GM19324 (cell line): ENCODE results near the gene MSN.
"Not testable (repeated sequence)": the region's sequence is repeated elsewhere in the genome, so short reads cannot be mapped to it uniquely, and the experiment has no call there.

Experiments used
- ATAC-seq: cut with Tn5 transposase; IDR thresholded peaks from one replicate; pipeline ENCODE4 v1.9.1; 2021; ENCODE audit warnings: mild to moderate bottlenecking, moderate library complexity; ENCODE audit not compliant: unreplicated experiment, low FRiP score

Gene MSN

DNA sequence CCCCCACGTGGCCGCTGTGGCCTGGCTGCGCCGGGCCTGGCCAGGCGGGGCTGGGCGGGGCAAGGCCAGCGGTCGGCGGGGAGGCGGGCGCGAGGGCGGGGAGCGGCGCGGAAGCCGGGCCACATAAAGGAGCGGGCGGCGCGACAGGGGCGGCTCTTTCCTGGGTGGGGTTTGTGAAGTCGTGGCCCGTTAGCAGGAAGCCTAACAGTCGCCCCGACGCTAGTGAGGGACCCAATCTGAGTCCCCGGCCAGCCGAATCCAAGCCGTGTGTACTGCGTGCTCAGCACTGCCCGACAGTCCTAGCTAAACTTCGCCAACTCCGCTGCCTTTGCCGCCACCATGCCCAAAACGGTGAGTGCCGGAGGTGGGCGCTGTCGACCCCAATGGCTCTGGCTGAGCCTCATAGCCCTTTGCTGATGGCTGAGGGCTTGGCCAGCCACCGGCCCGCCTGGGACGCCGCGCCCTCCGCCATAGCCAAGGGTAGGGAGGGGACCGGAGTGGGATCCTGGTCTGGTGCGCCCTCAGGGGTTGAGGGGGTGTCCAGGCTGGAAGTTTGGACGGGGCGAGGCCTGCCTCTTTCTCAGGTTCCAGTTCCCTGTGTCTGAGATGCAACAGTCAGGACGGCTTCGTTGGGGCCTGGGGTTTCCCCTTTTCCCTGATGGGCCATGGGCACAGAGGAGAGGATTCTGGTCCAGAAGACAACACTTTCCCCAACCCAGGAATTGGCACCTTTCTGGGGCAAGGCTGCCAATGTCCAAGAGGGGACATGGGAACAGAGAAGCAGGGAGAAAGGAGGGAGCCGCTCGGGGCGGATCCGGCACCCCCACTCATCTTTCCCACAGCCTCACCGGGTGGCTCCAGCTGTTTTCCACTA, at the start of gene MSN:
Gene MSN (plus strand): TSS at position 152 of the 874 bp plus-strand sequence. CDS start 188 bp downstream, at position 340.
- peak; percentile 86 for ATAC-seq

DNA sequence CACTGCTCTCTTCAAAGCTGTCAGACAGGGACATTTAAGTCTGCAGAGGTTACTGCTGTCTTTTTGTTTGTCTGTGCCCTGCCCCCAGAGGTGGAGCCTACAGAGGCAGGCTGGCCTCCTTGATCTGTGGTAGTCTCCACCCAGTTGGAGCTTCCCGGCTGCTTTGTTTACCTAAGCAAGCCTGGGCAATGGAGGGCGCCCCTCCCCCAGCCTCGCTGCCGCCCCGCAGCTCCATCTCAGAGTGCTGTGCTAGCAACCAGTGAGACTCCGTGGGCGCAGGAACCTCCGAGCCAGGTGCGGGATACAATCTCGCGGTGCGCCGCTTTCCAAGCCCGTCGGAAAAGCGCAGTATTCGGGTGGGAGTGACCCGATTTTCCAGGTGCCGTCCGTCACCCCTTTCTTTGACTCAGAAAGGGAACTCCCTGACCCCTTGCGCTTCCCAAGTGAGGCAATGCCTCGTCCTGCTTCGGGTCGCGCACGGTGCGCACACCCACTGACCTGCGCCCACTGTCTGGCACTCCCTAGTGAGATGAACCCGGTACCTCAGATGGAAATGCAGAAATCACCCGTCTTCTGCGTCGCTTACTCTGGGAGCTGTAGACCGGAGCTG, 47.3 kb upstream of the MSN start:
- not testable (repeated sequence) for ATAC-seq

DNA sequence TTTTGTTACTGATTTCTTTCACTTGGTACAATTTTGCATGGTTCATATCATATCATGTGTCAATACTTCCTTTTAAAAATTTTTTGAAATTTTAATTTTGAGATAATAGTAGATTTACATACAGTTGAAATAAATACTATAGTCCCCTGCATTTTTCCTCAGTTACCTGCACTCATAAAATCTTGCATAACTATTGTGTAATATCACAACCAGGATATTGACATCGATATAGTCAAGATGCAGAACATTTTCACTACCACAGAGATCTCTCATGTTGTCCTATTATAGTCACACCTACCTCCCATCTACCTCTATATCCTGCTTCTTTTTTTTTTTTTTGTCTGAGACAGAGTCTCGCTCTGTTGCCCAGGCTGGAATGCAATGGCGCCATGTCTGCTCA, 36.7 kb upstream of the MSN start:
- ATAC-seq: no peak

DNA sequence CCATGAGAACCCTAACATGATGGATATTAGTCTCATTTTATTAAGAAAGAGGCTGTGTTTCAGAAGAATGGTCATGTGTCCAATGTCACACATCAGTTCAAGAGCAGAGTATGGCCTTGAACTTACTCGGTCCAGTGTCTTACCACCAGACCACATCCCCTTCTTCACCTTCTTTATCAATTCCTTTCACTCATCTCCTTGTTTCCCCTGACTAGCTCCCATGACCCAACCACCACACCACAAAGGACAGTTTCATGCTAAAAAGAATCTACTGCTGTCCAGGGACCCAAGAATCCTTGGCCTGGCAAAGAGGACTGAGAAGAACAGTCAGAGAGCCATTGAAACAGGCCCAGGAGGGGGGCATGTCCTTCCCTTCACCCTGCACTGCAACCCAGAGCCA, 33.6 kb upstream of the MSN start:
- no peak for ATAC-seq

DNA sequence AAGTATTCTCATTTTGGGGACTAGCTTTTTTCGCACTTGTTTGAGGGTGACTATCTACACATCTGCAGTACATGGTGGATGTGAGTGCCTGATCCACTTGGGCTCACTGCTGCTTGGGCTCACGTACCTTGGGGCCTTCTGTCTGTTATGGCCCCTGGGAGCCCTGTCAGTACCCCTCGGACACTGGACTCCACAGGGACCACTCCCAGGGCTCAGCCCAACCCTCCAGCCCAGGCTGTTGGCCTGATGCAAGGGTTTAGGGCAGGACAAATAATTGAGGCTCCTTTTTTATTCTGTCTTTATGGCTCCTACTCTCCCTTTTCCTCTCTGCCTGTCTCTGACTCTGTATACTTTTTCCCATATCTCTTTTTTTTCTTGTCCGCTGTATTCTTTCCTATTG, 32.7 kb upstream of the MSN start:
- no peak for ATAC-seq

DNA sequence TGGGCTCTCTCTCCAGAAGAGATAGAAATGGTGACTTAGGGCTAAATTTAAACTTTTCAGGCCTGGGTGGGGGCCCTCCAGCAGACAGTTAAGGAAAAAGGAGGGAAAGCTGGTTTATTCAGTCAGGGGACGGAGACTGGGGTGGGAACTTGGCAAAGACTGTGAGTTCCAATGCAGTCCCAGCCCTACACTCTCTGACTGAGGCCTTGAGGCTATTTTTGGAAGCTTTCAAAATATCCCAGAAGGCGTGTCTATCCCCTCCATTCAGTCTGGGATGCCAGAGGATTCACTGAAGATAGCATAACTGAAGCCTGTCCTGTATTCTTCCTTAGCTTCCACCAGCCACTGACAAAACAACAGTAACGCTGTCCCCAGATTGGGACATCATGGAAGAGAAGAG, 32.1 kb upstream of the MSN start:
- no peak for ATAC-seq

DNA sequence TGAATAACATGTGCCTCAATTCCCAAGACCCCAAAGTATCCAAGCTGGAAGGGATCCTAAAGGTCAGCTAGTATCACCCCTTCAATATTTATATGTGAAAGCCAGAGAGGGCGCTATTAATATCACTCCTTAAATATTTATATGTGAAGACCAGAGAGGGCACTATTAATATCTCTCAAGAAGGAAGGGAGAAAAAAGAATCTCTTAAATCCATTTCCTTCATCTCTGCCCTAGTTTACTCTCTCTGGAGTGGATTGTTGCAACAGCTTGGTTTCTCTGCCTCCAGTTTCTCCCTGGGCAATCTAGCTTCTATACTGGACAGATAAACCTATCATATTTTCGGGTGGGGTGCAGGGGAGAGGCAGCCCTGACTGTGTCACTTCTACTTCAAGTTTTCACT, 31.6 kb upstream of the MSN start:
- ATAC-seq: no peak

DNA sequence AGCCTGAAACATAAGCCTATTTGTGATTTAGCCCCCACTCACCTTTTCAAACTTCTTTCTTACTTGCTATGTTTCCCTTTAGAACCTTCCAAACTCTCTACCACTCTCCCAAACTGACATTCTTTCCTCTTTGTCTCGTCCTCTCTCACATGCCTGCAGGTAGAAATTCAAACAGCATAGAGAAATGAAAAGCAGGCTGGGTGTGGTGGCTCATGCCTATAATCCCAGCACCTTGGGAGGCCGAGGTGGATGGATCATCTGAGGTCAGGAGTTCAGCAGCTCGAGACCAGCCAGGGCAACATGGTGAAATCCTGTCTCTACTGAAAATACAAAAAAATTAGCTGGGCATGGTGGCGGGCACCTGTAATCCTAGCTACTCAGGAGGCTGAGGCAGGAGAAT, 31.2 kb upstream of the MSN start:
- ATAC-seq: not testable (repeated sequence)

DNA sequence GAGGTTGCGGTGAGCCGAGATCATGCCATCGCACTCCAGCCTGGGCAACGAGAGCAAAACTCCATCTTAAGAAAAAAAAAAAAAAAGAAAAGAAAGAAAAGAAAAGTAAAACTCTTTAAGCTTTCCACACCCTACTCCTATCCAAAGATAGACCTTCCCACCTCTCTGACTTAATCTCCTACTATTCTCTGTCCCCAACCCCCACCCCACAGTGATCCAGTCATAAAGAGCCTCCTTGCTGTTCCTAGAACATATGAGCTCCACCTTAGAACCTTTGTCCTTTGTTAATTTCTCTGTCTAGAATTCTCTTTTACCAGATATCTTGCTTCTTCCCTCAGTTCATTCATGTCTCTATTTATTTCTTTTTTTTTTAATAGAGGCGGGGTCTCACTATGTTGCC, 30.1 kb upstream of the MSN start:
- no peak for ATAC-seq

DNA sequence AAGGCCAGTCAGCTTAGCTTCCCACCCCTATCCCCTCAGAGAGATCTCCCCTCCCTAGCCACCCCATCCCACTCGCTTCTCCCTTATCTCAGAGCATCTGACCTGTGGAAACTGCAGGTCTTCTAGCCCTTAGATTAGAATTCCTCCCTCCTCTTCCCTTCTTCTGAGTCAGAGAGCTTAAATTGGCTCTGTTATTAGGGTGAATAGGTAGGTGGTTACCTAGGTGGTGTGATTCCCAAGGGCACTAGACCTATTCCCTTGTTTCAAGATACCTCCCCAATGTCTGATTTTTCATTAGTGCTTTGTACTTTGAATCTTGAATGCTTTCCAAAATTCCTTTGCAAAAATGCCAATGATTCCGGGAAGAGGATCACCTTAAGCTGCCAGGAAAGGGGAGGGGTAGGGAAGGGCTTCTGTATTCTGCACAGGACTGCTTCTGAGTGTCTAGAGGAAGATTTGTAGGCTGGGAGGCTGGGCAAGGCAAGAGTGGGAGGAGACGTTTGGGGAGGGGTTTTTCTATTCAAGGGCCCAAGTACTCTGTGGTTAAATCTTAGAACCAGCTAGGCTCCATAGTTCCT, 24.5 kb upstream of the MSN start:
- ATAC-seq: no peak

DNA sequence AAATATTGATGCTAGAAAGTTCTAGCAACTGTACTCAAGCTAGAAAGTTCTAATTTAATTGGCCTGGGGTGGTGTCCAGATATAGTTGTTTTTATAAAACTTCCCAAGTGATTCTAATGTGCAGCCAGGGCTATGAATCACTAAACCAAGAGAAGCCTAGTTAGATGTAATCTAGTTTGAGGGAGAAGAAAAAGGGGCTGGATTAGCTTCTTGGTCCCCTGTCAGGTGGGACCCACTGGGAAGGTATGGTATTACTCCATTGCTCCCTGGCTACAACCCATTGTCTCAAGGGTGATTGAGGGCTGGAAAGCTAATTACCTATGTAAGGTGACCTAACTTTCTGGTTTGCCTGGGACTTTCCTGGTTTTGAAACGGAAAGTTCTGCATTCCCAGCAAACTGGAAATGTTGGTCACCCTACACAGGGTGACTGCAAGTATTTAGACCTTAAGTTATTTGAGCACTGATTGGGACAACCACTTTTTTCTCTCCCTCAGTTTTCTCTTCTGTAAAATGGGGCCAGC, 23.9 kb upstream of the MSN start:
- no peak for ATAC-seq

DNA sequence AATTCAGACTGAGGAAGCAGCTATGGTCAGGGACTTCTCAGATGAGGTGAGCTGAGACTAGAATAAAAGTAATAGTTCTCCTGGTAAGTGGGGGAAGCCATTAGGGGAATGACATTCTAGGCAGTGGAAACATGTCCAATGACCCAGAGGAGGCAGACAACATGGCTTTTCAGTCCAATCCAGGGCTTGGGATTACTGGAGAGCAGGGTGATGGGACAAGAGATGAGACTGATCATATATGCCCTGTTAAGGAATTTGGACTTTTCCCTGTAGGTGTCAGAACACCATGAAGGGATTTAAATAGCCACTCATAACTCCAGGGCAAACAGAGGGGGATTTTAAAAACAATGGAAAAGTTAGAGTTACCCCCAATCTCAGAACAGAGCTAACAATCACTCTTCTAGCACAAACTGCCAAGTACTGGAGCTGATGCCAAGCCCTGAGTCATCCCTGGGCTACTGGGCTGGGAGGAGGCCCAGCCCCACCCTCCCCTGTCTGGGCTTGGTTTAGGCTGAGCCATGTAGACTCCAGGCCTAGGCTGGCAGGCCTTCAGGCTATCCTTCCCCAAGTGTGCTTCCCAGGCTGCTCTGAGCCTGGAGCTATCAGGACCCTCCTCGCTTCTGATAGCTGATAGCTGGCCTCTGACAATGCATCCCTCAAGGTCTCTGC, 22.7 kb upstream of the MSN start:
- ATAC-seq: no peak

DNA sequence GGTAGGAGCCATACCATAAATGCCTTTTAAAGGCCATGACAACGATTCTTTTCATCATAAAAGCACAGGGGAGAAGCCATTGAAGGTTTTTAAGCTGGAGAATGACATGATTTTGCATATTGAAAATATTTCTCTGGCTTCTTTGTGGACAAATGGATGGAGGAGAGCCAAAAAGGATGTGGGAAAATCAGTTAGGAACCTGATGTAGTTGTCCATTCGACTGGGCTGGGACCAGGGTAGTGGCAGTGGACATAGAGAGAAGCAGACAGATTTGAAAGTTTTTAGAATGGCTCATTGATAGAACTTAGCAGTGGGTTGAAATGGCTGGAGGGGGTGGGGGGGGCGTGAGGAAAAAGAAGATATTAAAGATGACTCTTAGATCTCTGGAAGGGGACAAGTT, 19.7 kb upstream of the MSN start:
- no peak for ATAC-seq

DNA sequence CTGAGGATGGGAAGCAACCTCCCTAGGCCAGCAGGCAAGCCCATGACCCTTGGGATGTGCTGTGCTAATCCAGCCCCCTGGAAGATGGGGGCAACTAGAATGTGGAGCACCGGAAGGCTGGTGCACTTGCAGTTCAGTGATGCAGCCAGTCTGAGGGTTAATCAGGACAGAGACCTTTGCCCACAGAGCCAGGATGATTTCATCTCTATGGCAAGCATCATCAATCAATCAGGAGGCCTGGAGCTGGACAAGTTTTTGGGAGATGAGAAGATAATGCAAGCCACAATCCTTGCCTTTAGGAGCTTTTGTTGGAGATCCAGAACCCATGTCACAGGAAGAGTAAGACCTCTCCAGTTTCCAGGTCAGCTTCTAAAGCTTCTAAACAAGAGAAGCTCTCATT, 15.4 kb upstream of the MSN start:
- no peak for ATAC-seq

DNA sequence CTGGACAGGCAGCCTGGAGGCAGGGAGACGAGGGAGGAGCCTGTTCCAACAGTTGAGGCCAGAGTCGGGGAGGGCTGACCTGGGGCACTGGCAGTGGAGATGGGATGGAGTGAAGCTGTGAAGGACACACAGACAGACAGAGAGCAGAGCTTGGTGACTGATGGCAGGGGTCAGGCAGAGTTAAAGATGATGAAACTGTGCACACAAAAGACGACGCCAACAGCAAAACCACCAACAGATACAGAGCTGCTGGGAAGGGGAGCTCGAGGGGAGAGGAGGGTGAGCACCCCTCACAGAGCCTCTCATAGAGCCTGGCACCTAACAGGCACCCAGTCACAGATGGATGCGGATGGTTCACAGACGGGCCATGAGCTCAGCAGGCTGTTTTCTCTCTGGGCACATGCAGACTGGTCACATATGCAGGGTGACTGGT, 10.4 kb upstream of the MSN start:
- ATAC-seq: not testable (repeated sequence)

DNA sequence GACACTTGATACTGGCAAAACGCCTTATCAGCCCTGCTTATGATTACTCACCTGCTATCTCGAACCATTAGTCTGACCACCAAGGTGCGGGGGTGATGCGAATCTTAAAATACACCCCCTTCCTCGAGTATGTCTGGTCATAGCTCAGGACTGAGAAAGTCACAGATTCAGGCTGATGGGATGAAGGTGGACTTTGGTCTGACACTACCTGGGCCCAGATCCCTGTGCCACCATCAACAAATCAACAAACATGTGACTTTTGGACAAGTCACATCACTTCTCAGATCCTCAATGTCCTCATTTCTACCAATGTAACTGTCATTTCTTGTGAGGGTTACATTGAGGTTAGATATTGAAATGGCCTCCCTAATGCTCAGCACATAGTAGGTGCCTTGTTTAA, 9.8 kb upstream of the MSN start:
- ATAC-seq: no peak

DNA sequence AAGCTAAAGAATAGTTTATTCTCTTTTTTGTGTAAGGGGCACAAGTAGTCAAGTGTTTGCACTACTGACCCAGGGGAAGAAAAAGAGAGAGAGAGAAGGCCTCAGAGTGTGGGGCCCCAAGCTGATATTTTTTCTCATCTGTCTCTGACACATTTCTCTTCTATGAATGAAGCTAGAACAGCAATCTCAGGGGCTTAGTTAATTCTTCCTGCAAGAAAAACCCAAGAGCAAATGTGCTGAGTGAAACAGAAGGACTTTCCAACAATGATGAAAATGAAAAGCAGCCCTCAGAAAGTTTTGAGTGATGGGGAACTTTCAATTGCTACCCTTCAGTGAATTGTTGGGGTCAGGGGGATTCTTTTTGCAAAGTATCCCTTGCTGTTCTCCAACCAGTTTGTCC, 9.2 kb upstream of the MSN start:
- no peak for ATAC-seq

DNA sequence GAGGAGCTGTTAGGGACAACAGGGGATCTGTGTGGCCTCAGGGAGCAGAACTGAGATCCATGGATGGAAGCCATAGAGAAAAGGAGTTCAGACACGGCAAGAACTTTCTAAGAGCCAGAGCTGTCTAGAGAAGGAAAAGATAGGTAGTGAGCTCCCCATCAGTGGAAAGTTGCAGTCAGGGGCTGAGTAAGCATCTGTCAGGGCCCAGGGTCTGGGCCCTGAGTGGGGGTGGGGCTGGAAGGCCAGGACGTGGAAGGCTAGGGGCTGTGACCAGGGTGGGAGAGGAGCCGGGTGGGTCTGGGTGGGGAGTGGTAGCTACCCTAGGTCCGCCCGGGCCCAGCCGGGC, 324 bp upstream of the MSN start:
- no peak for ATAC-seq

DNA sequence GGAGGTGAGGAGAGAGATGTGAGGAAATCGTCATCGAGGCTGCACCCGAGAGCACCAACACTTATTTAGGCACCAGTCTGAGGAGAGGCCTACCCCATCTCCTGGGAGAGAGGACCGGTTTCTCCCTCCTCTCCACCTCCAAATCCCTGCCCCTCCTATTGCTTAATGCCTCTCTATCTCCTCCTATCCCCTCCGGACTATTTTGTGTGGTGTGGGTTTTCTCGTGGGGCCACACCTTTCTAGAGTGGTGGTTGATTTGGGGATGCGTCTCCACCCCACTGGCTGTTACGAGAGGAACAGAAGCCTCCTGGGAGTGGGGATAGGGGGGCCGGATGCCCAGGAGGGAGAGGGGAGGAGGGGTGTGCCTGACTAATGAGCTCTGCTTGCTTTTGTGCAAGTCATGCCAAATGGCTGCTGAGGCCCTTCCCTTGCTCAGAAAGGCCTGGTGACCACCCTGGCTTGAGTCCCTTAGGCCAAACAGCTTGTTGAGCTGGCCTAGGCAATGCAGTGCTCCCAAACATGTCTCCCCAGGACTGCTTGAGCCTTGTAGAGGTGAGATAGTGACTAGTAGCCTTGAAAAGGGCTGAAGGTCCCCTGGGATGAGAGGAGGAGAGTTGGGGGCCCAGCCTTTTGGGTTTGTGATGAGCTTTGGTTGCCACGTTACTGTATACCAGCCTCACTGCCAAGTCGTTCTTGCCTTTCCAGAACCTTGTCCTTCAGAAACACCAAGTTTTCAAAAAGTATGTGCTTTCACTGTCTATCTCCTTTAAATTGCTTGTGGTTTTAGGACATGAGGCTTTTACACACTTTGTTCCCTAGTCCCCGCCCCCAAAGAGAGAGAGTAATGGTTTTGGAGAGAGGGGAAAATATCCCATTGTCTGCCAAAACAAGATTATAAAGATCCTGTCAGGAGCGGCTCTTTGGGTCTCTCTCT, 1.2 kb downstream of the MSN start:
- no peak for ATAC-seq

DNA sequence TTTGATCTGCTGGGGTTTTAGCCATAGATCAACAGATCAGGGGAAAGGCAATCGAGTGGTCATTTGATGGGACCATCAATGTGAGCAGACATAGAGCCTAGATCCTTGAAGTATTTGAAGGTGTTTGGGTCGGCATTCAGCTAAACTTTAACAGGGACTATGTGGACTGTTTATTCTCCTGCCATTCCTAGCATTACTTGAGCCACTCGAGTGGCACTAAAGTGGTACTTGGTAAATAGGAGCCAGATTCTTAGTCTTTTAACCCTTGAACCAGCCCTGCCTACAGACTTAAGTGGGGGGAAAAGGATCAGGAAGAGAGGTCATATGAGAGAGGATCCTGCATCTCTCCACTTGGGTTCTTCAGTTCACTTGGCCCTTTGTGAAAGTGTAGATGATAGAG, 3.8 kb downstream of the MSN start:
- ATAC-seq: no peak
